OCI-LY3 (cell line): ENCODE data around the gene TTC7B.

Experiments
- H2AFZ ChIP-seq: fragments of 200-600, 300-600 bp; shearing (Covaris generic); 2 replicates; pipeline ENCODE4 v1.6.0; 2014; ENCODE audit warnings: antibody characterized with exemption, low read depth, low read length
- H3K27ac ChIP-seq: fragments of 200-600, 300-600 bp; sonication (generic); 2 replicates; pipeline ENCODE4 v1.5.1; 2014; ENCODE audit warnings: mild to moderate bottlenecking, low read length, moderate library complexity, mixed read lengths
- H3K27me3 ChIP-seq: fragments of 200-600, 300-600 bp; sonication (generic); 2 replicates; pipeline ENCODE4 v1.6.1; 2014; ENCODE audit warnings: low read depth, low read length, mixed read lengths
- H3K36me3 ChIP-seq: fragments of 200-600, 300-600 bp; sonication (generic); replicated peaks from 2 replicates; pipeline ENCODE3; 2014; ENCODE audit warnings: low read depth, low read length, mixed read lengths
- H3K4me1 ChIP-seq: fragments of 300-600, 200-600 bp; sonication (generic); 2 replicates; pipeline ENCODE4 v1.6.1; 2014; ENCODE audit warnings: low read length, mixed read lengths
- H3K4me2 ChIP-seq: fragments of 200-600, 300-600 bp; sonication (generic); 2 replicates; pipeline ENCODE4 v1.6.1; 2014; ENCODE audit warnings: low read length, mixed read lengths
- H3K4me3 ChIP-seq: fragments of 300-600, 200-600 bp; sonication (generic); 2 replicates; pipeline ENCODE4 v1.5.1; 2014; ENCODE audit warnings: antibody characterized with exemption, mild to moderate bottlenecking, low read length, moderate library complexity
- H3K79me2 ChIP-seq: fragments of 300-600, 200-600 bp; shearing (Covaris generic); 2 replicates; pipeline ENCODE4 v1.6.1; 2014; ENCODE audit warnings: mild to moderate bottlenecking, low read length, mixed read lengths
- H3K9ac ChIP-seq: fragments of 300-600, 200-600 bp; shearing (Covaris generic); 2 replicates; pipeline ENCODE4 v1.6.0; 2014; ENCODE audit warnings: mild to moderate bottlenecking, low read length, moderate library complexity
- H3K9me3 ChIP-seq: fragments of 200-600, 300-600 bp; shearing (Covaris generic); 2 replicates; pipeline ENCODE4 v1.6.1; 2014; ENCODE audit warnings: low read length, mixed read lengths; ENCODE audit not compliant: insufficient read depth
- H4K20me1 ChIP-seq: fragments of 200-600, 300-600 bp; sonication (generic); 2 replicates; pipeline ENCODE4 v1.6.1; 2016; ENCODE audit warnings: low read length, mixed read lengths; ENCODE audit not compliant: insufficient read depth
- EZH2phosphoT487 ChIP-seq: fragments of 200-600 bp; shearing (Covaris generic); IDR thresholded peaks from 2 replicates; pipeline ENCODE4 v1.6.1; 2018; ENCODE audit warnings: antibody characterized with exemption, mixed run types, low read depth
- TF ChIP-seq, protein P1 (sequence below): fragments of 200-600, 300-600 bp; sonication (generic); IDR thresholded peaks from 2 replicates; pipeline ENCODE4 v1.5.1; 2014; ENCODE audit warnings: antibody characterized with exemption, low read length, low read depth

TTC7B gene

DNA sequence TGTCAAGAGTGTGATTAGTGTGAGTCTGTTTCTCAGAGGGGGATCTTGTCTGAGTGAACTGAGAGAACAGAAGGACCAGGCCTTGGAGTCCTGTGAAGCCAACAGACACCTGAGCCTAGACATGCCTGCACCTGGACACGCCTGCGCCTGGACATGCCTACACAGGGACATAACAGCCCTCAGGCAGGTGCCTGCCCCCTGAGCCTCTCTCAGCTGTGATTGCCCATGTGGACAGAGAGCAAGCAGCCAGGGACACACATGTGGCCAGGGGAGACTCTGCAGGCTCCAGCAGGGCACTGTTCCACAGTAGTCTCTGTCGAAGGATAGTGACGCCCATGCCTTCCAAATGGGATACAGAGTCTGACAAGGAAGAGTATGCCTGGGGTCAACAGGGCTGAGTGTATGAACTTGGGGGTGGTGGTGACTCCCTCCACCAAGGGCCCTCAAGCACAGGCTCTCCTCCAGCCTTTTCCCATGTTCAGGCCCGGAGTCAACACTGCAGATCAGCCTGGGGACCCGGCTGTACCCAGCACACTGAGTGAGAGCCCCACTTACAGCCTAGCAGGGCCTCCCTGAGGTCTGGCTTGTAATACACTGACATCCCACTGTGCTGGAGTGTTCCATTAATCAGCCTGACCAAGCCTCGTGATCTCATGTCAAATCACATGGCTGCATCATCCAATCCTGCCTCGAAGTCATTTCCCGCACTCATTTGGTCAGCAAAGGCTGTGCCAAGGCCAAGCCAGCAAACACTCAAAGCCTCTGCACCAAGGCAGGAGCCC is 246.4 kb downstream of the TTC7B start:
- Histone ChIP-seq H3K4me3 (no peak overlapping the region), H3K36me3 (no peaks in the 10 kb centered on the region), H3K9ac (no peak overlapping the region), H3K79me2 (no peaks in the 10 kb centered on the region), H3K9me3 (no peaks in the 10 kb centered on the region), H3K27me3 (no peaks in the 10 kb centered on the region), H3K4me1 (no peaks in the 10 kb centered on the region), H4K20me1 (no peaks in the 10 kb centered on the region), H2AFZ (no peak overlapping the region), H3K27ac (no peak overlapping the region), H3K4me2 (no peak overlapping the region)
- no peak for TF ChIP-seq EZH2phosphoT487
- TF ChIP-seq, protein P1, sequence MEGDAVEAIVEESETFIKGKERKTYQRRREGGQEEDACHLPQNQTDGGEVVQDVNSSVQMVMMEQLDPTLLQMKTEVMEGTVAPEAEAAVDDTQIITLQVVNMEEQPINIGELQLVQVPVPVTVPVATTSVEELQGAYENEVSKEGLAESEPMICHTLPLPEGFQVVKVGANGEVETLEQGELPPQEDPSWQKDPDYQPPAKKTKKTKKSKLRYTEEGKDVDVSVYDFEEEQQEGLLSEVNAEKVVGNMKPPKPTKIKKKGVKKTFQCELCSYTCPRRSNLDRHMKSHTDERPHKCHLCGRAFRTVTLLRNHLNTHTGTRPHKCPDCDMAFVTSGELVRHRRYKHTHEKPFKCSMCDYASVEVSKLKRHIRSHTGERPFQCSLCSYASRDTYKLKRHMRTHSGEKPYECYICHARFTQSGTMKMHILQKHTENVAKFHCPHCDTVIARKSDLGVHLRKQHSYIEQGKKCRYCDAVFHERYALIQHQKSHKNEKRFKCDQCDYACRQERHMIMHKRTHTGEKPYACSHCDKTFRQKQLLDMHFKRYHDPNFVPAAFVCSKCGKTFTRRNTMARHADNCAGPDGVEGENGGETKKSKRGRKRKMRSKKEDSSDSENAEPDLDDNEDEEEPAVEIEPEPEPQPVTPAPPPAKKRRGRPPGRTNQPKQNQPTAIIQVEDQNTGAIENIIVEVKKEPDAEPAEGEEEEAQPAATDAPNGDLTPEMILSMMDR, result no peak

DNA sequence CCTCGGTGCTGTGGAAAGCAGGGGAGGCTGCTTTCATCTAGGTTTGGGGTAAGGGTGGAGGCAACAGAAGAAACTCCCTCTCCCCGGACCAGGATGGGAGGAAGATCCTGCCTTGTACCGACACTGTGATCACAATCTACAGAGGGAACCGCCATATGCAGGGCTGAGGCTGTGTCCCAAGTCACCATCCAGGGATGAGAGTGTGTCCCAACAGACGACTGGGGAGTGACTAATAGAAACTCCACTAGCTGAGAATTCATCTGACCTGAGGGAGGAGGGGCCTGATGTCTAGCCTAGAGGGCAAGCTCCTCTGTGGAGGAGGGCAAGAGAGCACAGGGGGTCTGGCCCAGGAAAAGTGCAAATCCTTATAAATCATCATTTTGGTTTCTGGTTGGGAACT is 247.0 kb downstream of the TTC7B start:
- Histone ChIP-seq H3K9ac (no peak overlapping the region), H3K36me3 (no peaks in the 10 kb centered on the region), H3K4me1 (no peaks in the 10 kb centered on the region), H3K4me2 (no peak overlapping the region), H3K27ac (no peak overlapping the region), H3K79me2 (no peaks in the 10 kb centered on the region), H3K27me3 (no peaks in the 10 kb centered on the region), H3K4me3 (no peak overlapping the region), H2AFZ (no peak overlapping the region), H4K20me1 (no peaks in the 10 kb centered on the region), H3K9me3 (no peaks in the 10 kb centered on the region)
- no peak for TF ChIP-seq EZH2phosphoT487
- TF ChIP-seq, protein P1, result no peak

DNA sequence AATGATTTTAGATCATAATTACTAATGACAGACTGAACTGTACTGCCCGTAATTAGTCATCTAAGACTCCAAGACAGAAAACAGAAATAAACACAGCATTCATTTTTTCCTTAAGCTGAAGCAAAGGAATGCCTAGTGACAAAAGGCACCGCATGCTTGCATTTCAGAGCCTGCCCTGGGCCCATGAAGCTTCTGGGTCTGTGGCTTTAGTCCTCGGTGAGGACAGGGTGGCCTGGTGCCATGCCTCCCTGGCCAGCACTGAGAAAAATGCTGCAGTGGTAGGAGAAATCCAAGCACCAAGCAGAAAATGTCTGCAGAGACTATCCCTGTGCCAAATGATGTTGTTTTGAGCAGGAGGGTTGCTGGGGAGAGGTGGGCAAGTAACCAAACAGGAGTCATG is 247.8 kb downstream of the TTC7B start:
- no peak overlapping the region for H3K4me2 ChIP-seq
- H3K79me2 ChIP-seq, result no peaks in the 10 kb centered on the region
- H3K4me1 ChIP-seq, result no peaks in the 10 kb centered on the region
- H3K36me3 ChIP-seq, result no peaks in the 10 kb centered on the region
- H4K20me1 ChIP-seq, result no peaks in the 10 kb centered on the region
- TF ChIP-seq, protein P1, result no peak
- no peak for TF ChIP-seq EZH2phosphoT487
- no peak overlapping the region for H3K9ac ChIP-seq
- no peaks in the 10 kb centered on the region for H3K27me3 ChIP-seq
- no peak overlapping the region for H3K27ac ChIP-seq
- H2AFZ ChIP-seq, result no peak overlapping the region
- H3K9me3 ChIP-seq, result no peaks in the 10 kb centered on the region
- no peak overlapping the region for H3K4me3 ChIP-seq

DNA sequence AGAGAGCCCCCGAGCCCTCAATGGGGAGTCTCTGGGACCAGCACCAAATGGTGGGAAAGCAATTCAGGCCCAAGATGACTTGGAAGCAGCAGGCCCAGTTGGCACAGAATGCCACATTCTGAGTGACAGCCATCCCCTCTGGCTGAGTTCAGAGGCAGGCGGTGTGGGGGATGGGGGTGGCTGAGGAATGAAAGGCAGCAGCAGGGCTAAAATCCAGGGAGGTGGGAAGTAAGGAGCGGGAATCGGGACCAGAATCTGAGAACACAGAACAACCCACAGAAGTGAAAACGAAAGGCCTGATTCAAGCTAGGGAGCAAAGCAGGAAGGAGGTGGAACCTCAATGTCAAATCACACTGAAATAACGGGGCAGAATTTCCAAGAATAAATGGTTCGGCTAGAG is 248.2 kb downstream of the TTC7B start:
- Histone ChIP-seq H3K9ac (no peak overlapping the region), H3K79me2 (no peaks in the 10 kb centered on the region), H3K36me3 (no peaks in the 10 kb centered on the region), H3K4me1 (no peaks in the 10 kb centered on the region), H3K9me3 (no peaks in the 10 kb centered on the region), H3K27ac (no peak overlapping the region), H4K20me1 (no peaks in the 10 kb centered on the region), H3K27me3 (no peaks in the 10 kb centered on the region), H3K4me3 (no peak overlapping the region), H3K4me2 (no peak overlapping the region), H2AFZ (no peak overlapping the region)
- TF ChIP-seq, protein P1, result no peak
- TF ChIP-seq EZH2phosphoT487, result no peak
